ENCODE results near the gene KIF13A.

GRCh38 chr6:17831135-17831534, 156.3 kb downstream of the KIF13A start:
- TF ChIP-seq CTCF (IDR thresholded peaks at IDR 0.05) (no peak), ZFX (IDR thresholded peaks at IDR 0.05; ENCODE audit: borderline replicate concordance) (no peak)

Data from 22Rv1 (cell line).